A549 (cell line): ENCODE results near the gene CHRNA4. TPM values are rescaled to one million over a fixed set of nuclear protein-coding genes. Genes with fewer than 3 reads are reported as not detected.

Experiments used
- ATAC-seq, 2 experiments: fragments of 200-7000 bp in 1 of 2; fragments of >200 bp in 1 of 2; cut with Nextera tagmentation in 1 of 2; cut with Tn5 transposase in 1 of 2; 3 replicates each; pipeline versions ENCODE4 v1.8.0 to v1.9.1; 2018 to 2020; ENCODE audit warnings: mild to moderate bottlenecking in 1 of 2, moderate library complexity in 1 of 2
- CTCF ChIA-PET: fragments of 300-600 bp; sonication (Branson Sonifier 250); formaldehyde crosslinking; extraction: SDS; loops from one replicate; lab custom pipeline; 2021; ENCODE audit warnings: antibody characterized with exemption, inconsistent platforms; lab: Yijun Ruan, JAX
- POLR2A ChIA-PET: fragments of 350-600 bp; formaldehyde crosslinking; extraction: SDS; loops from one replicate; lab custom pipeline; 2021; ENCODE audit warnings: antibody characterized with exemption, inconsistent platforms; lab: Yijun Ruan, JAX
- DNase-seq, 2 experiments: peaks; one replicate each; pipeline versions ENCODE4 v3.0.0 to v3.0.0-alpha.2; 2011 to 2016; ENCODE audit warnings: low read depth in 1 of 2, low spot score in 1 of 2
- FAIRE-seq: peaks from 2 replicates; lab custom pipeline; 2011; peaks lifted over from hg19 to GRCh38; lab: Jason Lieb, UNC
- H3K27ac ChIP-seq, 2 experiments: fragments of >200 bp; sonication (Bioruptor Twin); formaldehyde crosslinking; 3 replicates each; pipeline ENCODE4 v1.5.1; 2016 to 2017
- H3K4me1 ChIP-seq: fragments of >200 bp; sonication (Bioruptor Twin); formaldehyde crosslinking; 3 replicates; pipeline ENCODE4 v1.6.1; 2016
- H3K4me2 ChIP-seq: fragments of >200 bp; sonication (Bioruptor Twin); formaldehyde crosslinking; 3 replicates; pipeline ENCODE4 v1.6.1; 2016
- H3K4me3 ChIP-seq: fragments of >200 bp; sonication (Bioruptor Twin); formaldehyde crosslinking; 3 replicates; pipeline ENCODE4 v1.5.1; 2016
- H3K9me3 ChIP-seq: fragments of >200 bp; sonication (Bioruptor Twin); formaldehyde crosslinking; 3 replicates; pipeline ENCODE4 v1.6.1; 2016
- BHLHE40 ChIP-seq: IDR thresholded peaks from 2 replicates; pipeline ENCODE4 v1.6.1; 2012; ENCODE audit warnings: low read depth, low read length, inconsistent platforms
- CEBPB ChIP-seq, 2 experiments: fragments of >200 bp in 1 of 2; sonication (Bioruptor Twin) in 1 of 2; formaldehyde crosslinking in 1 of 2; IDR thresholded peaks; 2 replicates each; pipeline ENCODE4 v1.6.1; 2012 to 2016
- CHD2 ChIP-seq: fragments of 150-350 bp; IDR thresholded peaks from 2 replicates; pipeline ENCODE4 v1.6.1; 2014; ENCODE audit warnings: low read length; ENCODE audit not compliant: partially characterized antibody
- ELK1 ChIP-seq: fragments of 150-350 bp; IDR thresholded peaks from 2 replicates; pipeline ENCODE4 v1.6.1; 2014; ENCODE audit warnings: low read depth, mild to moderate bottlenecking, low read length
- EP300 ChIP-seq, 2 experiments: fragments of >200 bp; sonication (Bioruptor Twin); formaldehyde crosslinking; IDR thresholded peaks; 2 replicates in 1 of 2; 3 replicates in 1 of 2; pipeline ENCODE4 v1.6.1; 2016 to 2017
- ESRRA ChIP-seq: fragments of 150-350 bp; IDR thresholded peaks from 2 replicates; pipeline ENCODE4 v1.6.1; 2014; ENCODE audit warnings: mild to moderate bottlenecking, low read length, borderline replicate concordance
- HES2 ChIP-seq: fragments of >200 bp; sonication (Bioruptor Twin); formaldehyde crosslinking; IDR thresholded peaks from 2 replicates; pipeline ENCODE4 v1.6.1; 2016
- HOXB13 ChIP-seq: fragments of 250-450 bp; sonication (Bioruptor Pico); IDR thresholded peaks from 2 replicates; pipeline ENCODE4 v1.5.0; 2020; ENCODE audit warnings: low read depth, mild to moderate bottlenecking, moderate library complexity
- MAZ ChIP-seq: fragments of 150-350 bp; IDR thresholded peaks from 2 replicates; pipeline ENCODE4 v1.6.1; 2014; ENCODE audit warnings: antibody characterized with exemption, low read depth, low read length, borderline replicate concordance
- MYC ChIP-seq: IDR thresholded peaks from 2 replicates; pipeline ENCODE4 v1.6.1; 2012; ENCODE audit warnings: mild to moderate bottlenecking, inconsistent platforms, low read length, improper control_type of control experiment, borderline replicate concordance
- RAD21 ChIP-seq, 2 experiments: fragments of >200 bp in 1 of 2; sonication (Bioruptor Twin) in 1 of 2; formaldehyde crosslinking in 1 of 2; IDR thresholded peaks in 1 of 2; conservative IDR thresholded peaks in 1 of 2; 2 replicates in 1 of 2; 3 replicates in 1 of 2; pipeline ENCODE4 v1.6.1; 2012 to 2018; ENCODE audit warnings: inconsistent platforms in 1 of 2
- RCOR1 ChIP-seq: fragments of 150-350 bp; IDR thresholded peaks from 2 replicates; pipeline ENCODE4 v1.6.1; 2014; ENCODE audit warnings: antibody characterized with exemption, low read length, low read depth
- REST ChIP-seq: fragments of 200-600 bp; sonication (generic); IDR thresholded peaks from 2 replicates; pipeline ENCODE4 v1.6.1; 2016; ENCODE audit warnings: antibody characterized with exemption, mild to moderate bottlenecking, moderate library complexity
- RNF2 ChIP-seq: fragments of 200-600 bp; sonication (generic); IDR thresholded peaks from 2 replicates; pipeline ENCODE4 v1.6.1; 2016; ENCODE audit warnings: low read depth, mild to moderate bottlenecking, antibody characterized with exemption, moderate library complexity, borderline replicate concordance
- SMC3 ChIP-seq: fragments of >200 bp; sonication (Bioruptor Twin); formaldehyde crosslinking; IDR thresholded peaks from 3 replicates; pipeline ENCODE4 v1.6.1; 2018; ENCODE audit warnings: inconsistent platforms
- TP53 ChIP-seq: fragments of 250-450 bp; sonication (Bioruptor Pico); IDR thresholded peaks from 2 replicates; pipeline ENCODE4 v1.5.0; 2021; ENCODE audit warnings: mild to moderate bottlenecking, moderate library complexity
- USF2 ChIP-seq: fragments of 450-650 bp; IDR thresholded peaks from 2 replicates; pipeline ENCODE4 v1.6.1; 2014; ENCODE audit warnings: antibody characterized with exemption
- ZSCAN20 ChIP-seq: fragments of 250-450 bp; sonication (Bioruptor Pico); IDR thresholded peaks from 2 replicates; pipeline ENCODE4 v1.8.0; 2022; ENCODE audit warnings: mild to moderate bottlenecking, moderate library complexity
- WGBS: methylation state at CpG from one replicate; pipeline ENCODE4 v1.1.6; 2017; ENCODE audit errors: missing lambda C conversion rate; 5-methylcytosine and 5-hydroxymethylcytosine counted together
- polyA plus RNA-seq, 4 experiments: library from polyadenylated mRNA; depleted of rRNA in 3 of 4; stranded (reverse); fragments of >200 nt; fragmentation: RNase III in 1 of 4; extraction: RNeasy Plus Mini Kit Qiagen cat#74134 plus additional on column Dnase treatment in 1 of 4; gene quantifications; 2 replicates in 3 of 4; 3 replicates in 1 of 4; pipeline ENCODE4 v1.2.3, GENCODE V29; 2011 to 2017

Gene CHRNA4
- polyA plus RNA-seq, 2 of the 4 experiments (the other 2 are of a cell fraction): 0.03 to 0.23 TPM

GRCh38 chr20:63348828-63349515 lies 12.2 kb downstream of the CHRNA4 start:
- WGBS: 61% methylated on average over 7 of the region's 29 CpGs
- CTCF ChIA-PET: interaction anchor here (1.1 kb wide), 1 partner anchor 33 kb away, joined by 5 read pairs; no protein-coding TSS in a partner anchor
- no peak overlapping the region for H3K27ac ChIP-seq
- DNase-seq (no peak), FAIRE-seq (no peak), ATAC-seq (no peak)
- H3K4me1 ChIP-seq: no peaks in the 10 kb centered on the region
- no peak overlapping the region for H3K4me3 ChIP-seq
- TF ChIP-seq BHLHE40 (no peak), ELK1 (no peak), SMC3 (no peak), TP53 (CRISPR knock-in tag) (no peak), REST (no peak), EP300 (IDR thresholded peaks at IDR 0.05) (no peak), RAD21 (conservative IDR thresholded peaks at IDR 0.05 in 1 of 2, IDR thresholded peaks at IDR 0.05 in 1 of 2) (no peak), HOXB13 (CRISPR knock-in tag) (no peak), CHD2 (no peak), ESRRA (no peak), HES2 (no peak), CEBPB (IDR thresholded peaks at IDR 0.05) (no peak), USF2 (no peak), RCOR1 (no peak)
- H3K9me3 ChIP-seq: no peaks in the 10 kb centered on the region
- POLR2A ChIA-PET: no interaction called here
- H3K4me2 ChIP-seq: no peak overlapping the region

- POLR2A ChIA-PET: no interaction called here
- Histone ChIP-seq H3K4me2 (no peak overlapping the region), H3K27ac (no peak overlapping the region), H3K4me1 (no peaks in the 10 kb centered on the region), H3K4me3 (no peak overlapping the region), H3K9me3 (no peaks in the 10 kb centered on the region)
- ATAC-seq (no peak), FAIRE-seq (no peak), DNase-seq (no peak)
- CTCF ChIA-PET: interaction anchor here (1.1 to 1.2 kb wide), 2 partner anchors 34 to 114 kb away, joined by 3 to 5 read pairs; no protein-coding TSS in a partner anchor
- WGBS: 57% methylated on average over 23 of the region's 46 CpGs
- TF ChIP-seq MYC (no peak), MAZ (no peak), HOXB13 (CRISPR knock-in tag) (no peak), ZSCAN20 (CRISPR knock-in tag) (no peak), RNF2 (no peak)
These were observed 13.0 kb downstream of the CHRNA4 start for GRCh38 chr20:63347950-63348827.
